HG02759 (cell line): ENCODE data around the gene ZCCHC8.
A peak's percentile ranks its signal among the peaks of the same experiment; 100 is the strongest.
"Not testable (repeated sequence)": the region's sequence is repeated elsewhere in the genome, so short reads cannot be mapped to it uniquely, and the experiment has no call there.

Source experiments
- ATAC-seq: cut with Tn5 transposase; IDR thresholded peaks from one replicate; pipeline ENCODE4 v1.9.1; 2021; ENCODE audit warnings: mild to moderate bottlenecking, moderate library complexity; ENCODE audit not compliant: unreplicated experiment

Gene ZCCHC8

DNA sequence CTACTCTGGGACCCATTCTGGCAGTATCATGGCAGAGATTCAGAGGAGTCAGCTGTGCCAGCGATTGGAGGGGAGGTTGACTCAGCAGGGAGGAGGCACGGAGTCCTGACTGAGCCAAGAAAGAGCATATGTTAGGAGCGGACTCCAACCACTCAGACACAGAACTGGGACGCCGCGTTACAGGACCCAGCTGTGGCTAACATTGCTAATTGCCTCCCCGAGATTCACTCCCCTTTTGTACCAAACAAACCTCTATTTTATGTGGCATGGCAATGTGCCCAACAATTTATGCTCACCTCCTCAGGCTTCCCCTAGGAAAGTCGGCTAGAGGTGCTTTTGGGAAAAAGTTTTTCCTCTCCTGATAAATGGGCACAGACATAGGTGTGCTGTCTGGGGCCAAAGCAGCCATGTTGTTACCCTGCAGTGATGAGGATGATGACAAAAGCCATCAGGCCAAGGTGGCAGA, 63.0 kb downstream of the ZCCHC8 start:
- no peak for ATAC-seq

DNA sequence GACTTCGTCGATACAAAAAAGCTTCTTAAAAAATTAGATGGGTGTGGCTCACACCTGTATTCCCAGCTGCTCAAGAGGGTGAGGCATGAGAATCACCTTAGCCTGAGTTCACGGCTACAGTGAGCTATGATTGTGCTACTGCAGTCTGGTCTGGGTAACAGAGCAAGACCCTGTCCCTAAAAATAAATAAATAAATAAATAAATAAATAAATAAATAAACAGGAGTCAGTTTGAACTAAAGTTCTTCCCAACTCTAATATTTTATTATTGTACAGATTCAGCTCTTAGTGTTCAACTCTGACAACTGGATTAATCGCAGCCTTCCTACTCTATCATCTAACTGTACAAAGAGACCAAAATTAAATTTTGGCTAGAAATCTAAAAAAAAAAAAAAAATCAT, 65.5 kb downstream of the ZCCHC8 start:
- no peak for ATAC-seq

DNA sequence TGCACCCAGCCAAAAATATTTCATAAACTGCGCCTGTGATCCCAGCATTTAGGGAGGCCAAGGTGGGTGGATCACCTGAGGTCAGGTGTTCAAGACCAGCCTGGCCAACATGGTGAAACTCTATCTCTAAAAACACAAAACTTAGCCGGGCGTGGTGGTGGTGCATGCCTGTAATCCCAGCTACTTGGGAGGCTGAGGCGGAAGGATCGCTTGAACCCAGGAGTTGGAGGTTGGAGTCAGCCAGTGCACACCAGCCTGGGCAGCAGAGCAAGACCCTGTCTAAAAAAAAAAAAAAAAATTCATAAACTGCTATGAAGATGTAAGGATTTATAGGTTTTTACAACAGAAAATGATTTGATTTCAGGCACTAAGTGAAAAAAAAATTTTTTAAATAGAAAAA, 71.7 kb downstream of the ZCCHC8 start:
- ATAC-seq, result not testable (repeated sequence)

DNA sequence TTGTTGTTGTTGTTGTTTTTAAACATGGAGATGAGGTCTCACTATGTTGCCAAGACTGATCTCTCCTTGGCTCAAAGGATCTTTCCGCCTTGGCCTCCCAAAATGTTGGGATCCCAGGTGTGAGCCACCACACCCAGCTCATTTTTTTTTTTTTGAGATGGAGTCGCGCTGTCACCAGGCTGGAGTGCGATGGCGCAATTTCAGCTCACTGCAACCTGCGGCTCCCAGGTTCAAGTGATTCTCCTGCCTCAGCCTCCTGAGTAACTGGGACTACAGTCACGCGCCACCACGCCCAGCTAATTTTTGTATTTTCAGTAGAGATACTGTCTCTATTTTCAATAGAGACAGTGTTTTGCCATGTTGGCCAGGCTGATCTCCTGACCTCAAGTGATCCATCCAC, 73.3 kb downstream of the ZCCHC8 start:
- no peak for ATAC-seq

DNA sequence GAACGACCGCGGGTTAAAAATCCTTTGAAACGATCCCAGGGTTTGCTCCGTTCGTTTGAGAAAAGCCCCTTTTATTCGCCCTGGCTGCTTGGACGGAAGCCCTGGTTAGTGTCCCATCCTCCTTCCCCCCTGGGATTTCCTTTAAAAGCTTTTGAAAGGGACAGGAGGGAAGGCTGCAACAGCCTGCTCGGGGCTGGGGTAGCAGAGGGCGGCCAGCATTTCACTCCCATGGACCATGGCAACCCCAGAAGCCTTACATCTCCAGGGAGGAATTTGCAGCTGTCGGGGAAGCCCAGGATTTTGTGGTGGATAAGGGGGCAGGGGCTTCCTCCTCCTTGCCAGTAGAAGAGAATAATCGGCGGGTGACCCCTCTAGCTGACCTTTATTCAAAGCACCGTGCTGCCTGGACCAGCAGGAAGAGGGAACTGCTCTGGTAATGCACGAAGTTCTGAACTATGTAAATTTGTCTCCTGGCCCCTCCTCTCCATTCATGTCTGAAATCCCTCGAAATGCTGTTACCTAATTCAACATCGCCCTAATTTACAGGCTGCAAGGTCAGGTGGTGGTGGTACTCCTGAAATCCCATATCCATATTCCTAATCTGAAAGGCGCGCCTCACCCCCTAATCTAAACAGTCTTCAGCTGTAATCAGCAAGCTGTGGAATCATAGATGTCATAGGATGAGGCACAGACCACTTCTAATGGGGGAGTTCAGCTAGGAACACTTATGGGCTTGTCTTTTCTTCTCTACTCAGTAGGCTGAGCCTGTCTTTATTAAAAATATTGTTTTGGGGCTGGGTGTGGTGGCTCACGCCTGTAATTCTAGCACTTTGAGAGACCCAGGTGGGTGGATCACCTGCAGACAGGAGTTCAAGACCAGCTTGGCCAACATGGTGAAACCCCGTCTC, 77.2 kb downstream of the ZCCHC8 start:
- no peak for ATAC-seq

DNA sequence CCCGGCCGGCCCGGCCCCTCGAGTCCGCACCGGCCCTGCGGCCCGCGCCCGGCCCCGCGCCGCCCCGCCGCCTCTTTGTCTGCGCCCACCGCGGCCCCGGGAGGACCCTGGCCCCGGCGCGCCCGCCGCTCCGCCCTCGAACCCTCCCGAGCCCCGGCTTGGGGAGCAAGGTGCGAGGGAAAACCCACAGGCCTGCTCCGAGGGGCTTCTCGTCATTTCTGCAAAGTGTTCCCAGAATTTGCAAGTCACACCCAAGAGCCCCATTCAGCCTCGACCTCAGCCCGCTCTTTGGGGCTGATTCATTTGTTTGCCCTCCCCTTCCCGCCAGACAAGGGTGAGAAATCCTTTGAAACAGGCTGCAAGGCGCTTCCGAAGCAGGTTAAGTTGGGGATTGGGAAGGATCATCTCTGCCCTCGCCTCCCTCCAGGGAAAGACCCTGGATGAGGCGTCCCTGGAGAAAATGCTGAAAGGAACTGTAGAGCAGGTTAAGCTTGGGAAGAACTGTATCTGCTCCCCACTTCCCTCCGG, 77.9 kb downstream of the ZCCHC8 start:
- peak; percentile 3 for ATAC-seq

DNA sequence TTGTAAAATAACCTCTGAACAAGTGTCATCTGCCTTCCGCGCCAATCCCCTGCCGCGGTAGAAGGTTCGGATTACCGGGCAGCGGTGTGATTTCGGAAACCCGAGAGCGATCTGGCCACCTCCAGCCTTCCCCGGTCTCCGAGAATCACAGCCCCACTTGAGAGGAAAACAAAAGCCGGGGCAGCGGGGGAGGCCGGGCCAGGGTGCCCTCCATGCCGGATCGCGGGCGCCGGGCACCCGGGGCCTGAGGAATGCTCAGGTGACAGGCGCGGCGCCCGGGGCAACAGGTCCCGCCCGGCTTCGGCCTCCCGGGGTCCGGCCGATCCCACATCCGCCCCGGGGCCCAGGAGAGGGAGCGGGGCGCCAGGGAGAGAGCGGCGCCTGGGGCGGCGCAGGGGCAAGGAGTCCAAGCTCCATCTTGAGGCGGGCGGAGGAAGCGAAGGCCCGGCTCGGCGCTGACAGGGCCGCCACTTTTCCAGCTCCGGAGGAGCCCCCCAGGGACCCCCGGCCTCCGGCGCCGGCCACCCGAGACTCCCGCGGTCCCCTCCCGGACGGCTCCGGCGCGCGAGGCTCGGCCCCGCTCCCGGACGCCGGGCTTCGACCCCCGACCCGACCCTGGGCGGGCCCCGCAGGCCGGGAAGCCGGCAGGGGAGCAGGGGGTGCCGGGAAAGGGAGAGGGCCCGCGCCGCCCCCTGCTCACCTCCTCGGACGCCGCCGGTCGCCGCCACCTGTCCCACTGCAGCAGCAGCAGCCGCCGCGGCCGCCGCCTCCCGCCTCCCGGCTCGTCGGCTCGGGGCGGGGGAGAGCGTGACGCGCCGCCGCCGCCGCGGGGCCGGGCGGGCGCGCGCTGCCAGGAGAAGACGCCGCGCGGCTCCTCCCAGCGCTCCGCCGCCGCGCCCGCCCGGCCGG, 78.7 kb downstream of the ZCCHC8 start, which contains the start of gene CLIP1:
TSS of gene CLIP1 (minus strand) at position 849 of the 909 bp plus-strand sequence. CDS start 42,217 bp downstream, outside the sequence.
- peak; percentile 68 for ATAC-seq
